Measurements from ENCODE around the gene RETREG2.

The RETREG2 gene

GRCh38 chr2:219218732-219219701 lies 40.9 kb downstream of the RETREG2 start, which contains the start of gene ABCB6:
Gene ABCB6, minus strand, starts transcription at chr2:219218958. Its CDS starts 285 bp downstream, at chr2:219218673.
- H3K36me3 ChIP-seq, result peaks cover 50 to 68% (median 58%) of the 10 kb centered on the region in 3 donors
- peak within 1 kb of the TSS; percentile 88 to 89 for H3K27ac ChIP-seq
- H3K27me3 ChIP-seq, result no peaks in the 10 kb centered on the region
- intact Hi-C loops (cut with DNase I; ENCODE audit: low total_unique reads), result loop anchor here (1.0 to 5.0 kb wide), 2 partner anchors 13 to 42 kb away; partner anchors contain the start of genes CNPPD1, RETREG2 and ZFAND2B
- TF ChIP-seq CTCF (IDR thresholded peaks at IDR 0.05), result no peak
- no peaks in the 10 kb centered on the region for H3K9me3 ChIP-seq
- peak; percentile 99 for DNase-seq
- peak within 1 kb of the TSS; percentile 55 to 60 for H3K4me3 ChIP-seq
- peaks cover 5 to 41% (median 31%) of the 10 kb centered on the region in 4 donors for H3K4me1 ChIP-seq

- H3K4me1 ChIP-seq, result peaks cover 5 to 41% (median 31%) of the 10 kb centered on the region in 4 donors
- no peak for DNase-seq
- peak overlapping the region; percentile 88 to 89 for H3K27ac ChIP-seq
- intact Hi-C loops (cut with DNase I; ENCODE audit: low total_unique reads), result loop anchor here (5.0 to 10.0 kb wide), 2 partner anchors 43 to 75 kb away; partner anchors contain the start of genes CNPPD1 and RETREG2
- H3K36me3 ChIP-seq, result peaks cover 50 to 68% (median 59%) of the 10 kb centered on the region in 3 donors
- TF ChIP-seq CTCF (IDR thresholded peaks at IDR 0.05), result no peak
- peak overlapping the region in 1 of 2 donors; percentile 60 for H3K4me3 ChIP-seq
- H3K9me3 ChIP-seq, result no peaks in the 10 kb centered on the region
- H3K27me3 ChIP-seq, result no peaks in the 10 kb centered on the region
Observed at GRCh38 chr2:219219784-219220532, 41.9 kb downstream of the RETREG2 start.

GRCh38 chr2:219220652-219221402 lies 42.8 kb downstream of the RETREG2 start:
- intact Hi-C loops (cut with DNase I; ENCODE audit: low total_unique reads), result loop anchor here (10.0 kb wide), 1 partner anchor 74 kb away; no protein-coding TSS in a partner anchor
- H3K36me3 ChIP-seq, result peaks cover 57 to 68% (median 61%) of the 10 kb centered on the region in 3 donors

GRCh38 chr2:219221957-219222518 lies 44.0 kb downstream of the RETREG2 start:
- Histone ChIP-seq H3K27me3 (no peaks in the 10 kb centered on the region), H3K36me3 (peaks cover 58 to 75% (median 70%) of the 10 kb centered on the region in 3 donors), H3K9me3 (no peaks in the 10 kb centered on the region), H3K27ac (no peak overlapping the region), H3K4me1 (peaks cover 5 to 37% (median 22%) of the 10 kb centered on the region in 4 donors), H3K4me3 (no peak overlapping the region)
- no peak for DNase-seq
- intact Hi-C loops (cut with DNase I; ENCODE audit: low total_unique reads), result loop anchor here (10.0 kb wide), 1 partner anchor 73 kb away; no protein-coding TSS in a partner anchor
- no peak for TF ChIP-seq CTCF (IDR thresholded peaks at IDR 0.05)

More at GRCh38 chr2:219220652-219221402, 42.8 kb downstream of the RETREG2 start:
- Histone ChIP-seq H3K9me3 (no peaks in the 10 kb centered on the region), H3K27ac (peak overlapping the region in 1 of 2 donors; percentile 88), H3K4me3 (no peak overlapping the region), H3K27me3 (no peaks in the 10 kb centered on the region), H3K4me1 (peaks cover 5 to 45% (median 30%) of the 10 kb centered on the region in 4 donors)
- TF ChIP-seq CTCF (IDR thresholded peaks at IDR 0.05), result no peak
- DNase-seq, result no peak
